Head of caudate nucleus (tissue), 42 donors: Measurements from ENCODE around the gene AMBRA1.

Source experiments
- DNase-seq, 42 donors: peaks; one replicate each; pipeline versions ENCODE4 v3.0.0 to v3.0.0-alpha.2; 2020 to 2021; ENCODE audit warnings: mixed read lengths in 7 of 42
- intact Hi-C: fragments of 100-400 bp; cut with DNase I; formaldehyde crosslinking; loops from one replicate; pipeline ENCODE4 v1.15.0; 2022

AMBRA1 gene

DNA sequence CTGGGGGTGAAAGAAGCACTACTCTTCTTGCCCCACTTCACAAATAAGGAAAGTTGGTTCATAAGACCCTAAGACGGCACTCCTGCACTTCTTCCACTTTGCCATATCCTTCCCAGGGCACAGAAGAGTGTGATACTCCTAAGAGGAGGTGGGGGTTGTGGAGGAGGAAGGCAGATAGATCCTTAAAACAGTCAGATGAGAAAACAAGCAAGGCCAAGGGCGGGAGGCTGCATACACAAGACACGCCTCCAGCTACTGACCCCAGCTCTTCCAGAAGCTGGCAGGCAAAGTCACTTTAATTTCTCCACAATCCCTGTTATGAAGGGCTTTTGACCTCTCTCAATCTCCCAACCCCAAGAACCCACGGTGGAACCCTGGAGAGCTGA, 200.6 kb downstream of the AMBRA1 start:
- intact Hi-C loops = no loop called here
- no peak for DNase-seq

DNA sequence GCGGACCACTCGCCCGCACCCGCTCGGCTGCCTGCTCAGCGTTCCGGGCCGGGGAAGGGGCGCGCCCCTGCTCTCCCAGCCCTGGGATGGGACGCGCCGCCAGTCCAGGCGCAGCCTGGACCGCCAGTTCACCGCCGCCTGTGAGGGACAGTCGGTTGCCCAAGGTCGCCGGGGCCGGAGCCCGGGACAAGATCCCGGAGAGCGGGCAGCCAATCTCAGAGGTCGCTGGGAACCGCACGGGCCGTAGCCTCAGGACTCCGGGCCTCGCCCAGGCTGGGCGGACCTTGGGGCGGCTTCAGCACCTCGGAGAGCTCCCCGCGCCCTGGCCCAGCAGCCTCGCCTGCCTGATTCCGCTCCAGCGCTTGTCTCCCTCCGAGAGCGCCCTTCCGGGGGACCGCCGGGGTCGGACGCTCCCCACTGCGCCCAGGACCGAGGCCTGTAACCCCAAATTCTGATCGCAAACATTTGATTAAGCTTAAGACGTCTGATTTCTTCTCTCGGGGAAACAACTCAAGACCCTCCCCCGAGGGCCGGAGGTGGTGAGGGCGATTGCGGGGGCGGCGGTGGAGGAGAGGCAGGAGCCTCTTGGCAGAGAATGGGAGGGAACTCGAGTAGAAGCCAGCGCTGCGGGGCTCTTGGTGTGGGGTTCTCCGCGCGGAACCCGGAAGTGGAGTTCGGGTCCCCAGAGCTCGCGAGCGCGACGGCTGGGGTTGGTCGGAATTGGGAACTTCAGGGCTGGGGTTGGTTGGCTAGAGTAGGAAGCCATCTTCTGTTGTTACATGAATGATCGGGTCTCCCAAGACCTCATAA, 201.2 kb downstream of the AMBRA1 start:
- peak in 41 of 42 donors; percentile 46 to 93 (median 80) for DNase-seq
- intact Hi-C loops = no loop called here

DNA sequence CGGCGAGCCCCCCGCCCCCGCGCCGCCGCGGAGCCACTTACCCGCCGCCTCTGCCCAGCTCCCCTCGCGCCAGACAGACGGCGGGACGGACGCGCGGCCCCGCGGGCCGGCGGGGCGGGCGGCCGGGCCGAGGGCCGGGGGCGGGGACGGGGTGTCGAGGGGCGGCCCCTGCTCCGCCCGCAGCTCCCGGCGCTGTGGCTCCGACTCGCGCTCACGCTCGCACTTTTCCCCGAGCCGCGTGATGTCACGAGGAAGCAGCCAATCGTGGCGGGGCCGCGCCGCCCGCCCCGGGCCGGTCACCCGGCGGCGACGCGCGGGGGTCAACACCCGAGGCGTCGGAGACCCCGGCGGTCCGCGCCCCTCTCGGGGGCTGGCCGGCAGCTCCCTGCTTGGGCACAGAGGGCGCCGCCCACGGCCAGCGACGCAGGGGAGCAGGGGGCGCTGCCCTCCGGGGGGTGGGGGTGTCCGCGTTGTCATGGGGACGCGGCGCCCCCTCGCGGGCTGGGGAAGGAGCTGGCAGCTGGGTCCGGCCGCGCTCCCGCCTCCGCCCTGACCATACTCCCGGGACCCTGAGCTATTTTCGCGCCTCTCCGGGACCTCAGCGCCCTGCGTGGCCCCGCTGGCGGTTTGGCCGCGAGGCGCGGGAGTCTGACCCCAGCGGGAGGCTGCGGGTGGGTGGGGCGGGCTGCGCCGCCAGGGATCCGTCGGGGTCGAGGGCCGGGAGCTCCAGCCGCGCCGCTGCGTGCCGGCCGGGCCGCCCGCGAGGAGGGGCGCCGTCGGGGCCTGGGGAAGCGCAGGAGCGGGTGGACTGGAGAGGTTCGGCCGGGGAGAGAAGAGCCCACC, 202.0 kb downstream of the AMBRA1 start, which contains the start of gene CHRM4:
Gene CHRM4, minus strand, starts transcription at position 199 of the 843 bp plus-strand sequence. CDS start 5,219 bp downstream, outside the sequence.
- intact Hi-C loops = no loop called here
- peak in 33 of 42 donors; percentile 33 to 77 (median 68) for DNase-seq

DNA sequence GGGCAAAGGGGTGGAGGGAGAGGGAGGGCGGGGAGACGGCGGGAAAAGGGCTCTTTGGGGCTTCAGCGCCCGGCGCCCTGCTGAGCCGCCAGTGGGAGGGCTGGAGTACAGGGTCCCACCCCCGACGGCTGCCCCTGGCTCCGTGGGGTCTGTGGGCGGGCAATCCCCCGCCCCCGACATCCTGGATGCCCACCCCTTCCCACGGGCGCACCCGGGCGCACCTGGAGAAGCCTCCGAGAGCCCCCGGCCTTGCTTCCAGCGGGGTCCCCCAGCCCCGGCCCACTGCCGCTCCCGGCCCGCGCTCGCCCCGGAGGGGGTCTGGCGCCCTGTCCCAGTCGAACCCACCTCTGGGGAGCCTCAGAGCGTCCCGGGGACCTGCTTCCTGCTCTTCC, 202.6 kb downstream of the AMBRA1 start:
- DNase-seq = no peak
- intact Hi-C loops = no loop called here

DNA sequence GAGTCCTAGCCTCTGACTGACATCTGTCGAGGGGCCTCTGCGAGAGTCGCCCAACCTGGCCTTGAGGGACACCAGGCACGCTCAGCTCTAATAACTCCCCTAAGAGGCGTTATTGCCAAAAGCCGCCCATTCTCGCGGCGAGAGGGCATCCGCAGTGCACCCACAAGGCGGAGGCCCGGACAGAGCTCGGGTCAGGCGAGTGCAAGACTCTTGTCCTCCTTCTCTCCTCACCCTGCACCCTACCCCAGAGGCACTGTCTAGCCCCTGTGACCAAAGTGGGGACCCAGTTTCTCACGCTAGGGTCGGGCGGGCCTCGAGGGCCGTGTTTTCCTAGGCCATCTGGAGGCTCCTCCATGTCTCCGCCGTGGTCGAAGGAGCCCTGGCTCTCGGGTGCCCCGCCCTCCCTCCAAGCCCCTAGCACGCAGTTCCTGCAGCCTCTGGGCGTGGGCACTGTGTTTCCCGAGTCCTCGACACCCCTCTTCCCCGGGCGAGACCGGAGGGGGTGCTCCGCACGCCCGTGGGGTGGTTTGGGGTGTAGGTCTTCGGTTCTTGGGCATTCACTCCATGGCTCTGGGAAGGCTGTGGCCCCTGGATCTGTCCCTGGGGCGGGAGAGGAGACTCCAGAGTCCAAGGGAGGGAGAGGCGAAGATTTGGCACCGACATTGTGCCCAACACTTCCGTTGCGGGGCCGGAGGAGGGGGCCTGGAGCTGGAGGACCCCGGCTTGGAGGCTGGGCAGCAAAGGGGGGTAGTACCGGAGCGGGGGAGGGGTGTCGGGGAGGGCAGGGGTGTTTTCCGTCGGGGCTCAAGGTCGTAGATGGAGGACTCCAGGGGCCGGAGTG, 203.3 kb downstream of the AMBRA1 start:
- DNase-seq = no peak
- intact Hi-C loops = no loop called here

DNA sequence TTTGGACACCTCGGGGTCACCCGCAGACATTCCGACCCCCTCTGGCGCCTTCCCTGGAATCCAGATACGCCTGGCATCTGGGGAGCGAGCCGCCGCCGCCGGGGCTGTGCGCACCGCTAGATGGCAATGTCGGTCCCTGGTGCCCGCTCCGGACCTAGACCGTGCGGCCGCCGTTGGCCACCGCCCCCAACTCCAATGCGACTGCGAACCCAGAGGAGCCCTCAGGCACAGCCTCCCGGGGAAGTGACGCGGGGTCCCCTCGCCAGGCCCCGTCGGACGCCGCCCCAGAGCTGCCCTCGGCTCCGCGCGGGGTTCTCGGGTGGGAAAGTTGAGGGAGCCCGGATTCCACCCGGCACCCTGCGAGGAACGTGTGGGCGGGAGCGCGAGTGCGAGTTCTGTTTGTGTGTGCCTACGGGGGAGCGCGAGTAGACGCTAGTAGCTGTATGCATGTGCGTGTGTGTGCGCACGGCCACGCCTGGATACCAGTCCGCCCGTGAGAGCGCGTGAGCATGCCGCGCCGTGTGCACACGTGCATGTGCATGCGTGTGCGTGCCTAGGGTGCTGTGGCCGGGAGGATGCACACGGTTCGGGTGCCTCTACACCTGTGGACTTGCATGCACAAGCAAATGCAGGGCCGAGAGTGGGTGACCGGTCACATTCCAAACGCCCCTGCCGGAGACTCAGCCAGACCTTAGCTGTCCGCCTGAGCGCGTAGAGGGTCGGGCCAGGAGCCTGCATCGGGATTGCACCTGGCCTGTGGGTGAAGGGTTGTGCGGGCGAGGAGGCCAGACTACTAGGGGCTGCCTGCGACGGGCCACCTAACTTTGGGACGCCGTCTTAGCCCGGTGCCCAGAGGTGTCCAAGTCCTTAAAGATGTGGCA, 204.1 kb downstream of the AMBRA1 start:
- peak; percentile 53 to 90 (median 78) for DNase-seq
- intact Hi-C loops = loop anchor here (2.0 to 5.0 kb wide), 2 partner anchors 138 to 149 kb away; no protein-coding TSS in a partner anchor

DNA sequence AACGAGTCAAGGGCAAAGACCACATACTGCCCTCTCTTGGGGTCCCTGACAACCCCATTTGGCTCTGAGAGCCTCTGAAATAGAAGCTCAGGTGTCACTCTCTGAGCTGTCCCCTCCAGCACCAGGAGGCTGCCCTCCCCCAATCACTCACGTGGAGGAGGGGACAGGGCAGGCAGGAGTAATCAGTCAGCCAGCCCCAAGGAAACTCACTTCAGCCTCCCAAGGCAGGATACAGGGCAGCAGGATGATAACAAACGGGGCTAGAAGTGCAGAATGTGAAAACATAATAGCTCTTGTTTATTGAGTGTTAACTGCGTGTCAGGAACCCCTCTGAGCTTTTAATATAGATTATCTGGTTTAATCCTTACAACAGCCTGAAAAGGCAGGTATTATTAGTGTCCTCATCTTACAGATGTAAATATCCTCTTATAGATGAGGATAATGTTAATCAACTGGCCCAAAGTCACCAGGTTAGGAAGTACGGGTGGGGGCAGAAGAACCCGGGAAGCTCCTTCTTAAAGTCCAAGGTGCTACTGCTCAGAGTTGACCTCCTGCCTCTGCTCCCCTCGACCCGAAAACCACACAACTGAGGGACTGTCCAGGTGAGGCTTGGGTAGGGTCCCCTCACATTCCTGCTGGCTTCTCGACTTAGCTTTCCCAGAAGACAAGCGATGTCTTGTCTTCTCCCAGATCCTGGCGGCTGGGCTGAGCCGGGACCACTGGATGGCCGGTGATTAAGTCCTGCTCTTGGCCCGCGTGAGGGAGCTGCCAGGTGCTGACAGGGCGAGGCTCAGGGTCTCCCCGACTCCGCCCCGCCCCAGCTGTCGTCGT, 205.0 kb downstream of the AMBRA1 start:
- DNase-seq = no peak
- intact Hi-C loops = loop anchor here (2.0 to 5.0 kb wide), 2 partner anchors 138 to 150 kb away; no protein-coding TSS in a partner anchor

DNA sequence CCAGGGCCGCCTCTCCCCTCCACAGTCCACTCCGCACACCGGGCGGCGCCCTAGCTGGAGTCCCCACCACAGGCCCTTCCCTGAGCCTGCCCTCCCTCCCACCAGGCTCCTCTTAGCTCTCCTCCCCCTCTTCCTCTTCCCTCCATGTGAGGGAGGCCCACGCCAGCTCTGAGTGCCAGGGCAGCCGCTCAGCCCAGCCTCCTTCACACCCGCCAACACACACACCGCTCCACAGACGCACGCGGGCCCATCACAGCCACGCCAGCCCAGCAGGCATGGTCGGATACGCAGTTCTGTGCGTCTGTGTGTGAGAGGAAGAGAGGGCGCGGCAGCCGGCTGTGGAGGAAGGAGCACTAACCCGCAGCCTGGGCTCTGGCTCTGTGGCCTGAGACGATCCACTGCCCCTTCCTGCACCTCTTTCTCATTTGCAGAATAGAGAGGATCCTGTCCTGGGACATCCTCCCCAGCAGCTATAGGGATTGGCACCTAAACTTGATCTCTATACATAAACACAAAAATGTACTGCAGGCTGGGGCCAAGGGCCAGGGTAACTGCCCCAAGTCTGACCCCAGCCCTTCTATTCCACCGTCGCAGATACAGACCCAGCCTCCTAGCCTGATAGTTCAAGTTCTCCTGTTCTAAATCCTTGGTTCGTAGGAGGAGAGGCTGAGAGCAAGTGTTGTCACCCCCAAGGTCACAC, 205.8 kb downstream of the AMBRA1 start:
- DNase-seq = peak in 3 of 42 donors; percentile 24 to 64 (median 53)
- intact Hi-C loops = loop anchor here (2.0 to 5.0 kb wide), 2 partner anchors 139 to 151 kb away; no protein-coding TSS in a partner anchor

DNA sequence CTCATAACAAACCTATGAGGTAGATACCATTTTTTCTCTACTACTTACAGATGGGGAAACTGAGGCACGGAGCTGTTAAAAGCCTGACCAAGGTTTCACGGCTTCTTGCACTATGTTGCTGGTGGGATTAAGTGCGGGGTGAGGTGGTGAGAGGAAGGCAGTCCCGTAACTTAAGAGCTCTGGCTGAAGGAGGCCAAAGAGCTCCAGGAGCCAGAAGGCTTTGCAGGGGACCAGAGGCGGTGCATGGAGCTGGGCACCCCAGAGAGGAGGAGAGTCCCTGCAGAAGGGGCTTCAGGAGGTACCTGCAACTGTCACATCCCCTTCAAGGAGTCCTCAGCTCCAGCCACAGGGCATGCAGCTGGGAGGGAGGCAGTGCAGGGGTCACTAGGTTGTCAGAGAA, 206.4 kb downstream of the AMBRA1 start:
- intact Hi-C loops = loop anchor here (5.0 kb wide), 1 partner anchor 140 kb away; no protein-coding TSS in a partner anchor
- DNase-seq = no peak

DNA sequence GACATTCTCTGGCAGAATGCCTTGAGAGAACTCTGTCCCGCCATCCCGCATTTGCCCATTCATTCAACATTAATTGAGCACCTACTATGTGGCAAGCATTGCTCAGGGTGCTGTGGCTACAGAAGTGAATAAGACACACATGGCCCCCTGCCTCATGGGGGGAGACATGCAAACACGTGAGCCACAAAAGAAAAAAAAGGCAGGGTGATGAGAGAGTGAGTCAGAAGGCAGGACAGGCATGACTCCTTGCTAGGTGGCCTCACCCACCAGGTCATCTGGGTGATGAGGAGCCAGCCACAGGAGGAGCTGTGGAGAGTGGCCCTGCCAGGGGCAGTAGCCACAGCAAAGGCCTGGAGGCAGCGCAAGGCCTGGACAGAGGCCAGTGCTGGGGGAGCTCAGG, 207.1 kb downstream of the AMBRA1 start:
- DNase-seq = no peak
- intact Hi-C loops = loop anchor here (5.0 kb wide), 1 partner anchor 141 kb away; no protein-coding TSS in a partner anchor

DNA sequence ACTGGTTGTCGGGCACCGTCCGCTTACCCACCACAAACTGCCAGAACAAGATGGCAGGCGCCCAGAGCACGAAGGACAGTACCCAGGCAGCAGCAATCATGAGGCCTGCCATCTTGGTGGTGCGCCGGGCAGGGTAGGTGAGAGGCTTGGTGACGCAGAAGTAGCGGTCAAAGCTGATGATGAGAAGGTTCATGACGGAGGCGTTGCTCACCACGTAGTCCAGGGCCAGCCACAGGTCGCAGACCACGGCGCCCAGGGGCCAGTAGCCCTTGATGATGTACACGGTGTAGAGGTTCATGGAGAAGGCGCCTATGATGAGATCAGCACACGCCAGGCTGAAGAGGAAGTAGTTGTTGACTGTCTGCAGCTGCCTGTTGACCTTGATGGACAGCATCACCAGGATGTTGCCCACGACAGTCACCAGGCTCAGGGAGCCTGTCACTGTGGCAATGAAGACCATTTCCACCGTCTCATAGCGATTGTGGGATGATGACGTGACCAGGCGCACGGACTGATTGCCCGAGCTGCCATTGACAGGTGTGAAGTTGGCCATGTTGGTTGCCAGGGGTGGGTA, 207.7 kb downstream of the AMBRA1 start:
- intact Hi-C loops = loop anchor here (5.0 kb wide), 1 partner anchor 141 kb away; no protein-coding TSS in a partner anchor
- no peak for DNase-seq

DNA sequence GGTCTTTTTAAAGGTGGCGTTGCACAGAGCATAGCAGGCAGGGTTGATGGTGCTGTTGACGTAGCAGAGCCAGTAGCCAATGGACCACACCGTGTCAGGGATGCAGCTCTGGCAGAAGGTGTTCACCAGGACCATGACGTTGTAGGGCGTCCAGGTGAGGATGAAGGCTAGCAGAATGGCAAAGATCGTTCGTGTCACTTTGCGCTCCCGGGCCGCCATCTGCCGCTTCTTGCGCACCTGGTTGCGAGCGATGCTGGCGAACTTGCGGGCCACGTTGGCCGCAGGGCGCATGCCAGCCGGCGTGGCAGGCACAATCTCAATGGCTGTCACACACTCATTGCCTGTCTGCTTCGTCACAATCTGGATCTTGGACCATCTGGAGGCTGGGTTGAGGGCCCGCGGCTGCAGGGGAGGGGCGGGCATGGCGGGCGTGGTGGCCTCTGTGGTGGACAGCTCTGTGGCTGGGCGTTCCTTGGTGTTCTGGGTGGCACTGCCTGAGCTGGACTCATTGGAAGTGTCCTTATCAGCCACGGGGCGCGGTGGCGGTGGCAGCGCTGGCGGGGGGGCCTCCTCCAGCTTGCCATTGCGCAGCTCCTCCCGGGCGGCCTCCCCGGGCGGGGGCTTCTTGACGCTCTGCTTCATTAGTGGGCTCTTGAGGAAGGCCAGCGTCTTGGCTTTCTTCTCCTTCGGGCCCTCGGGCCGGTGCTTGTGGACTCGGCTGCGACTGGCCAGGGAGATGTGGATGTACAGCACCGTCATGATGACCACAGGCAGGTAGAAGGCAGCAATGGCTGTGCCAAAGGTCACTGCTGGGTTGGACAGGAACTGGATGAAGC, 208.4 kb downstream of the AMBRA1 start:
- intact Hi-C loops = loop anchor here (5.0 kb wide), 1 partner anchor 142 kb away; no protein-coding TSS in a partner anchor
- DNase-seq = no peak

DNA sequence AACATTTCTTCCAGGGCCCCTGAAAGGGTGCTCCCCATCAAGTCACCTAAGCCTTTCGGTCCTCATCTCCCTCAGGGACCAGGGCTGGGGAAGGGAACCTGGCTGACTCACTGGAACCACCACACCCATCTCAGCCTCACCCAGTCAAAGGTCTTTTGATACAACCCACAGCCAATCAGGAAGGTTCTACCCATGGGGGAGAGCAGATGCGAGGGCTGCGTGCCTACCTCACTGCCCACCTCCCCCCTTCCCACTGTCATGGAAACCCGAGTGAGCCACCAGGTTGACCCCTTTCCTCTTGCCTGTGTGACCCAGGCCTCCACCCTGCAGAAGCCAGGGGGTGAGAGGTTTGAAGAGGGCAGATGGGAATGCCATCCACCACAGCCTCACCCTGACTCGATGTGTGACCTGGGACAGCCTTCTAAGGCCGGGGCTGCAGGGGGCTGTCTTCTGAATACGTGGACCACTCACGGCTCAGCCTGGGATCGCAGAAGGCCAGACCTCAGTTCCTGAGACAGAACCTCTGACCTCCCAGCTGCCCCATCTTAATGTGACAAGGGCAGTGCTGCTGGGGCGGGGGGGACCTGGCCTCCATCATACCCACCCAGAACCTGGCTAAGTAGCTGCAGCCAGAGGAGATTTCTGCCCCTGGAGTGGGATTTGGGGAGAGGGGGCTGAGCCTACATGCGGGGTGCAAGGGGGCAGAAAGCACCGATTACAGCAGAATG, 209.7 kb downstream of the AMBRA1 start:
- no peak for DNase-seq
- intact Hi-C loops = no loop called here

DNA sequence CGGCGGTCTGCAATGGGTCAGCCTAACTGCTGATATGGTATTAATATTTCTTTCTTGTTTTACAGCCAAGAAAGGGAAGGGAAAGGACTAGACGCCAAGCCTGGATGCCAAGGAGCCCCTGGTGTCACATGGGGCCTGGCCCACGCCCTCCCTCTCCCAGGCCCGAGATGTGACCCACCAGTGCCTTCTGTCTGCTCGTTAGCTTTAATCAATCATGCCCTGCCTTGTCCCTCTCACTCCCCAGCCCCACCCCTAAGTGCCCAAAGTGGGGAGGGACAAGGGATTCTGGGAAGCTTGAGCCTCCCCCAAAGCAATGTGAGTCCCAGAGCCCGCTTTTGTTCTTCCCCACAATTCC, 210.4 kb downstream of the AMBRA1 start:
- no peak for DNase-seq
- intact Hi-C loops = no loop called here
